WI38 (cell line): ENCODE measurements around the gene PEMT.

Source experiments
- H3K4me3 ChIP-seq: 2 replicates; pipeline ENCODE4 v1.5.1; 2011; ENCODE audit warnings: low read depth, mild to moderate bottlenecking, control low read depth, low read length
- TF ChIP-seq, protein P1 (sequence below): IDR thresholded peaks from 2 replicates; pipeline ENCODE4 v1.5.1; 2012; ENCODE audit warnings: low read depth, mild to moderate bottlenecking, control low read depth, low read length

Gene PEMT

DNA sequence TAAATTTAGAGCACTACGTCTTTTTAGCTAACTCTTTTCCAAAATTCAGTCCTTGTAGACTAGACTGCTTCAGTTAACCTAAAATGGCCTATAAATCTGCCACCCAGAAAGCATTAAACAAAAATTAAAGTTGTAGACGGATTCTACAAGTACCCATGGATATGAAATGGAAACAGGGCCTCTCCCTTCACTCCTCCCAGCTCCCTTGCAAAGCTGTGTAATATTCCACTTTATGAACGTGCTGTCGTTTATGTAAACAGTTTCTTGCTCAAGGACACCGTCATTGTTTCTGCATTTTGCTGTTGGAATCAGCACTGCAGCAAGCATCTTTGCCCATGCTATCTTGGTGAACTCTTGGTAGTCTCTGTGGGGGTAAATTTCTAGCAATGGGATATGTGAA, 109.6 kb downstream of the PEMT start:
- no peak overlapping the region for H3K4me3 ChIP-seq

DNA sequence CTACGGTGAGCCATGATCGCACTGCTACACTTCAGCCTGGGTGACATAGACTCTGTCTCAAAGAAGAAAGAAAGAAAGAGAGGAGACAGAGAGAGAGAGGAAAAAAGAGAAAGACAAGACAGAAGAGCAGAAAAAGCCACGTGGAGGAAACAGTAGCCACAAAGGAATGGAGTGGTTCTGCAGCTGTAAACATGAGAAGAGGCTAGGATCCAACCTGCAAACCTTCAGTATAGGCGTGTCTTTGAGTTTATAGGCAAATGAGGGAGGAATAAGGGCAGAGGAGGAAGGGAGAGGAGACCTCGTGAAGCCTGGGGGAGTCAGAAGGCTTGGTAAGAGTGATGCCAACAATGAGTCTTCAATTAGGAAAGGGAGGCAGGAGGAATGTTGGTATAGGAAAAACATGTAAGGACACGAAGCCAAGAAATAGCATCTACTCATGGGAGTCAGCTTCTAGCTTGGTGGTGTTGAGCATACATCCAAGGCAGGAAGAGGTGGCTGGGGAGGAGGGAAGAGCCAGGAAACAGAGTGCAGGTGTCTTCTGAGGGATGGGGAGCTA, 110.8 kb downstream of the PEMT start:
- H3K4me3 ChIP-seq, result no peak overlapping the region
- TF ChIP-seq, protein P1, sequence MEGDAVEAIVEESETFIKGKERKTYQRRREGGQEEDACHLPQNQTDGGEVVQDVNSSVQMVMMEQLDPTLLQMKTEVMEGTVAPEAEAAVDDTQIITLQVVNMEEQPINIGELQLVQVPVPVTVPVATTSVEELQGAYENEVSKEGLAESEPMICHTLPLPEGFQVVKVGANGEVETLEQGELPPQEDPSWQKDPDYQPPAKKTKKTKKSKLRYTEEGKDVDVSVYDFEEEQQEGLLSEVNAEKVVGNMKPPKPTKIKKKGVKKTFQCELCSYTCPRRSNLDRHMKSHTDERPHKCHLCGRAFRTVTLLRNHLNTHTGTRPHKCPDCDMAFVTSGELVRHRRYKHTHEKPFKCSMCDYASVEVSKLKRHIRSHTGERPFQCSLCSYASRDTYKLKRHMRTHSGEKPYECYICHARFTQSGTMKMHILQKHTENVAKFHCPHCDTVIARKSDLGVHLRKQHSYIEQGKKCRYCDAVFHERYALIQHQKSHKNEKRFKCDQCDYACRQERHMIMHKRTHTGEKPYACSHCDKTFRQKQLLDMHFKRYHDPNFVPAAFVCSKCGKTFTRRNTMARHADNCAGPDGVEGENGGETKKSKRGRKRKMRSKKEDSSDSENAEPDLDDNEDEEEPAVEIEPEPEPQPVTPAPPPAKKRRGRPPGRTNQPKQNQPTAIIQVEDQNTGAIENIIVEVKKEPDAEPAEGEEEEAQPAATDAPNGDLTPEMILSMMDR, result no peak

More for the DNA sequence above, 109.6 kb downstream of the PEMT start:
- TF ChIP-seq, protein P1, result no peak

DNA sequence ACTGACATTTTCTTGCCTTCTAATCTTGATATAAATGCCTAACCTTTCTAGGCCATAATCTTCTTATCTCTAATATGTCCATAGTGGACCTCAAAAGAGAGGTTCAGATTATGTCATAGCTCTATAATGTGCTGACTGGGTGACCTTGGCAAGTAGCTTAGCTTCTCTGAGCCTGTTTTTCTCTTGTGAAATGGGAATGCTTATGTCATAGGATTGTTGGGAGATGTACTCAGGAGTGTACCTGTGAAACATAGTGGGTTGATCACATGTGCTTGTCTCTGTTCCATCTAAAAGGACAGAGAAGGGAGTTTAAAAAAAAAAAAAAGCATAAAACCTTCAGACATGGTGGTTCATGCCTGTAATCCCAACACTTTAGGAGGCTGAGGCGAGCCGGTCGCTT, 112.3 kb downstream of the PEMT start:
- TF ChIP-seq, protein P1, result no peak
- no peak overlapping the region for H3K4me3 ChIP-seq

DNA sequence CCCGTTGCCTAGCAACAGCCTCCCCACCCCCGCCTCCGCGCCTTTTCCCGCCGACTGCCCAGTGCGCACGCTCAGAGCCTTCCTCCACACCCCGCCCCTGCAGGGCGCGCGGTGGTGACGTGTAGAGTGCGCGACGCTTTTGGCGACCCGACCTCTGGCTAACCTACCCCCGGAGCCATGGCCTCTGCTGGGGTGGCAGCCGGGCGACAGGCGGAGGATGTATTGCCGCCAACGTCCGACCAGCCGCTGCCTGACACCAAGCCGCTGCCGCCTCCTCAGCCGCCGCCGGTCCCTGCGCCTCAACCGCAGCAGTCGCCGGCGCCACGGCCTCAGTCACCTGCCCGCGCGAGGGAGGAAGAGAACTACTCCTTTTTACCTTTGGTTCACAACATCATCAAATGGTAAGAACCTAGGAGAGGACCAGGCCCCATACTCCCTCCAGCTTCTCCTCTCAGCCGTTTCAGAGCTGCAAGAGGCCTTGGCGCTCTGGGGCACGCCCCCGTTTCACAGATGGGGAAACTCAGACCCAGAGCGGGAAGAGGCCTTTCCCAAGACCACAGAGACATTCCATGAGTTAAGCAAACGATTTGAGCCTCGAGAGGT, 114.5 kb downstream of the PEMT start, which contains the start of gene MED9:
Gene MED9 (plus strand): TSS at position 136 of the 603 bp plus-strand sequence. CDS start 42 bp downstream, at position 178.
- TF ChIP-seq, protein P1, result no peak
- peak within 1 kb of the TSS; percentile 98 for H3K4me3 ChIP-seq

DNA sequence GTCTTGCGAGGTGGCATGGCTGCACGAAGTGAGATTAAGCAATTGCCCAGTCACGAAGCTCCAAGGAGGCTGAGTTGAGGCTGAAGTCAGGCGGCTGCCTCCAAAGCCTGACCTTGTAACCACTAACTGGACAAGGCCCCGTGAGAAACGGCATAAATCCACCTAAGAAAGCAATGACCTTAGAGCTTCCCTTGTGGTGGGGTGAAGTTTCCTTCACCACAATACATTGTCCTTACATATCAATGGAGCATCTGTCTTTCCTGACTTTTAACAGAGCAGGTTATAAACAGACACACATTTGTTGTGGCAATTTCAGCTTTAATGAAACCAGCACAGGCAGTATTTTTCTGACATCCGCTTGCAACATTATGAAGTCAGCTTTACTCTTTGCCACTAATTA, 117.2 kb downstream of the PEMT start:
- H3K4me3 ChIP-seq, result no peak overlapping the region
- TF ChIP-seq, protein P1, result no peak

DNA sequence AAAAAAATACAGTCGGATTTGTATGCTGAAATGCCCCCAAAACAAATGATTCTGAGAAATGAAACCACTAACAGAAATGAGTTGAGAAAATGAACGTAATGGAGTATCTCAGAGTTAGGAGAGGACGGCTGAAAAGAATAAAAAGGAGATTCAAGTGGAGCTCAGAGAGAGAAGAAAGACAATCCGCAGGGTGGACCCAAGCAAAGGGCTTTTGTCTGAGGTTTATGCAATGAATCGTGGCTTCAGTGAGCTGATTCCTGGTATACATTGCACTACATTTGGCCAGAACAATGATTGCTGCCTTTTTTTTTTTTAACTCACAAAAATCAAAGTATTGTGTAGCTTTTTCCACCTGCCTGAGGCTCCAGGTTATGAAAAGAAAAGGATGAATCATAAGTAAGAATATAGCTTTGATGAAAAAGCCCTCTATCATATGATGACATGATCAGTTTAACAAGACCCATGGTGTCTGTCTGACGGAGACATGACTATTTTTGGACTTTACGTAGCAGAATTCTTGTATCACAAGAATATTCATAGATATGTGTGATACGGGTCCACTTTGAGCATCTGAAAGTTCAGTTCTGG, 119.1 kb downstream of the PEMT start:
- H3K4me3 ChIP-seq, result no peak overlapping the region
- TF ChIP-seq, protein P1, result no peak

DNA sequence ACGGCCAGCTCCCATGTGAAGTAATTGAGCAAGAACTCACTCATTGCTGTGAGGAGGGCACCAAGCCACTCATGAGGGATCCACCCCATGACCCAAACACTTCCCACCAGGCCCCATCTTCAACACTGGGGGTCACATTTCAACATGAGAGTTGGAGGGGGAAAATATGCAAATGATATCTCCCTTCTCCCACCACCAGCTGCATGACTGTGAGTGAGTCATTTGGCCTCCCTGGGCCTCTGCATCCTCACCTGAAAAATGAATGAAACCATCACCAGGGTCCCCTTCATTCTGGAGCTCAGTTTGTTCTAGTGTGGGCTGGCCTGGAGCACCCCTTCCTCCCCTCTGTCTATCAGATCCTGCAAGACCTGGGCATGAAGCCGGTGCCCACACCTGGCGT, 121.5 kb downstream of the PEMT start:
- TF ChIP-seq, protein P1, result no peak
- no peak overlapping the region for H3K4me3 ChIP-seq
